Renal pelvis (tissue), 4 donors: ENCODE data around the gene RANBP3. TPM values are rescaled to one million over a fixed set of nuclear protein-coding genes. Genes with fewer than 3 reads are reported as not detected.
"Not testable (repeated sequence)": the region's sequence is repeated elsewhere in the genome, so short reads cannot be mapped to it uniquely, and the experiment has no call there.

Experiments used
- DNase-seq: peaks from one replicate; pipeline ENCODE4 v3.0.0-alpha.2; 2013
- polyA plus RNA-seq, 3 donors: library from polyadenylated mRNA; unstranded; fragments of 120-200 nt; gene quantifications; one replicate each; pipeline ENCODE4 v1.2.1, GENCODE V29; 2013; ENCODE audit not compliant: insufficient read length in 3 of 3

The RANBP3 gene
- polyA plus RNA-seq, 3 donors: 68.1 to 72.5 (median 68.3) TPM

DNA sequence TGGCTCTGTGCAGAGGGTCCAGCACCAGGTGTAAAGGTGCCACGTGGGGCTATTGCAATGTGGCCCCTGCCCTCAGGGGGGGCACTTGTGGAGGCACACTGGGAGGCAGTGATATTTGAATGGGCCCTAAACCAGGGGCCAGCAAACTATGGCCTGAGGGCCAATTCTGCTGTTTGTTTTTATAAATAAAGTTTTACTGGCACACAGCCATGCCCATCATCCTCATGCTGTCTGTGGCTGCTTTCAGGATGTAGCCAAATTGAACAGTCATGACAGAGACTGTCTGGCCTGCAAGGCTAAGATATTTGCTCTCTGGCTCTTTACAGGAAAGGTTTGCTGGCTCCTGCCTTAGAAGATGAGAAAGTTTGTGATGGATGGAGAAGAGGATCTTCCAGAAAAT is 33.9 kb upstream of the RANBP3 start:
- no peak for DNase-seq

DNA sequence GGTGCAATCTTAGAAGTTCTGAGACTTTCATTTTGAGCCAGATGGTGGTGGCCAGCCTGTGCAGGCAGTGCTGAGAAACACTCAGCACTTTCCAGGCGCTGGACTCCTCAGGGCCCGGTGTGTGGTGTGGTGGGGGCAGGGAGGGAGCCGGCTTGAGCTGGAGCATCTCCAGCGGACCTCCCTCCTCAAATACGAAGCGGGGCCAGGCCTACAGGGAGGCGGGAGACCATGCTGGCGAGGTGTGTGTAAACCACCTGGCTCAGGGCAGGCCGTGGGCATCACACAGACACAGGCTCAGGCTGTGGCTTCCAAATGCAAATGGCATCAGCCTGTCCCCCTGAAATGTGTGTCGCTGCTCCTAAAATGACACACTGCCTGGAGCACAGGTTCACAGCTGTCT is 33.3 kb upstream of the RANBP3 start:
- DNase-seq: no peak

DNA sequence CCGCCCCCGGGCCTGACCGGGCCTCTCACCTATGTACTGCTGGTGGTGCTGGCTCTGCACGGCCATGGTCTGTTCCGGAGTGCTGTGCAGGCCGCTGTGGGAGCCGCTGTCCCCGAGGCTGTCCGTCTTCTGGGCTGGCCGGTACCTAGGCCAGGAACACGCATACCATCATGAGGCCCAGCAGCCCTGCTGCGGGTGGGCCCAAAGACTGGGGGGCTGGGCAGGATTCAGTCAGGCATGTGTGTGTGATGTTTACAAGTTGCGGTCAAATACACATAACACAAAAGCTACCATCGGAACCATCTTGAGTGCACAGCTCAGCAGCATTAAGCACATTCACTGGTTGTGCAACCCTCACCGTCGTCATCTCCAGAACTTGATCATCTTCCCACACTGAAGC is 32.2 kb upstream of the RANBP3 start:
- DNase-seq: no peak

DNA sequence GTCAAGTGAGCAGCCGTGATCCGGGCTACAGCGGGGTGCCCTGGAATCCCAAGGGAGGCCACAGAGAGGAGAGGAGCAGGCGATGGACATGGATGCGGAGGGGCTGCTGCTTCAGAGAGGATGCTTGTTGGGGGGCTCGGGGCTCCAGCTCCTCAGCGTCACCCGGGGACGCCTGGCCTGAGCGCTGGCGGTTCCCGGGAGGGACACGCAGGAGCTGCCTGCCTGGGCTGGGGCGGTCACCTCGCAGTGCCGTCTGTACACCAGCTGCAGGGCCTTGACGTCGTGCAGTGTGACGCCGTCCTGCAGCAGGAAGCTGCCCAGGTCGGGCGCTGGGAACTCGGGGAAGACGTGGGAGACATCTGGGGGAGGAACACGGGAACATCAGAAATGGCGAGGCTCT is 29.9 kb upstream of the RANBP3 start:
- DNase-seq: no peak

DNA sequence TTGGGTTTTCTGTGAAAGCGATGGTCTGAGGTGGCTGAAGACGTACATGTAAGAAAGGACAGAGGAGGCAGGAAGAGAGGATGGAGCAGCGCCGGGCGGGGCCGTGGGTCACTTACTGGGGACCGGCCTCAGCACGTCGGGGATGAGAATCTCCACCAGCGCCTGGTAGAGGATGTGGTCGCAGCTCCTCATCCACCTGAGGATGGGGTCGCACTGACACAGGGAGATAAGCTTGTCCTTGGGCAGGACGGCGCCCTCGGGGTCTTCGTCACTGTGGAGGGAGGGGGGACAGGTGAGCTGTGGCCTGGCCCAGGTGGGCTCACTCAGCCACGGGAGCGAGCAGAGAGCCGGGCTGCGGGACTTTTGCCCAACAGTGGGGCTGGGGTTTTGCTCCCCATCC is 29.0 kb upstream of the RANBP3 start:
- DNase-seq: no peak

DNA sequence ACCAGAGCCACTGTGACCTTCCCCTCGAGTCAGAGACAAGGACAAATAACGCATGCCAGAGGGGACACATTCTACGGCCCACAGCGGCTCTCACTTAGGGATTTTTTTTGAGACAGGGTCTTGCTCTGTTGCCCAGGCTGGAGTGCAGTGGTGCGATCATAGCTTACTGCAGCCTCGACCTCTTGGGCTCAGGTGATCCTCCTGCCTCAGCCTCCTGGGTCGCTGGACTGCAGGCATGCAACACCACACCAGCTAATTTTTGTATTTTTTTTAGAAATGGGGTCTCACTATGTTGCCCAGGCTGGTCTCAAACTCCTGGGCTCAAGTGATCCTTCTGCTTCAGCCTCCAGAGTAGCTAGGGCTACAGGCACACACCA is 28.1 kb upstream of the RANBP3 start:
- not testable (repeated sequence) for DNase-seq

DNA sequence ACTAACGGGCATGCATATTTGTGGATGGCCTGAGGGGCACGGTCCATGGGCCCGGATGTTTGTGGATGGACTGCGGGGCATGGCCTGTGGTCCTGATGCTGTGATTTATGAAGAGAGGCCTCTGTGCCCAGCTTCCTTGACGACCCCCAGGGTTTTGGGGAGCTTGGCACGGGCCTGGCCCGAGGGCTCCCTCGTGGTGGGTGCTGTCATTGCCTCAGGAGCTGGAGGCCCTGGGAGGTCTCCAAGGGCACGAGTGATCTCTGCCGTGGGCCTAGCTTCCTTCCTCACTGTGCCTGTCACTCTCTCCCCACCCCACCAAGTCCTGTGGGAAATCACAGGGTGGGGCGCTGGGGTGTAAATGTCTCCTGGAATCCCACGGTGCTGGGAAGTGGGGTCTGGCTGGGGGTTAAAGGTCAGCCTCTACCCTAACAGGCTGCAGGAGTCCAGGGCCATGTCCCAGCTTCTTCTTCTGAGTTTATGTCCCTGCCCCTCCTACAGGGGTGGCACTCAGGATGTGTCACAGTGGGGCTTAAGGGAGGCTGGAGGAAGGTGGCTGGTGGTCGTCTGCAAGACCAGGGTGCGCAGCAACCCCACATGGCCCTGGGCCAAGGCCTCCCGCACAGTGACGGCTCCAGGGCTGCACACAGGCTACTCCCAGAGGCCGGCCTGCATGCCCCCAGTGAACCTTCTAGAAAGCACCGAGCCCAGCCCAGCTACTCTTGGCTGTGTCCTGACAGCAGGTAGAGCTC is 27.6 kb upstream of the RANBP3 start:
- no peak for DNase-seq

DNA sequence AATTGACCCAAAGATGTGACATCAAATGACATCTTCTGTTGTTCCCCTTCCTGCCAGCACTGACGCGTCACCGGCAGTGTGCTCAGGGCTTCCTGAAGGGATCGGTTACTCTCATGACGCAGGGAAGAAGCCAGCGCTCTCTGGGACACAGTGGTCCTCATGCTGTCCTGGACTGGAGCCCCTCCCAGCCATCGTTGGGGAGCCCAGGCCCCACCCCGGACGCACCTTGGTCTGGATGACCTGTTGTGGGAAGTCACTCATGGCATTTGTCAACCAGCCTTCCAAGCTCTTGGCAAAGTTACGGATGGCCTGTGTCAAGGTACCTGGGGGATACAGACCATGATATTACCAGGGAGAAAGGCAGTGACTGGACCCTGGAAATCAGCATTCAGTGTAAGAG is 26.0 kb upstream of the RANBP3 start:
- DNase-seq: no peak

DNA sequence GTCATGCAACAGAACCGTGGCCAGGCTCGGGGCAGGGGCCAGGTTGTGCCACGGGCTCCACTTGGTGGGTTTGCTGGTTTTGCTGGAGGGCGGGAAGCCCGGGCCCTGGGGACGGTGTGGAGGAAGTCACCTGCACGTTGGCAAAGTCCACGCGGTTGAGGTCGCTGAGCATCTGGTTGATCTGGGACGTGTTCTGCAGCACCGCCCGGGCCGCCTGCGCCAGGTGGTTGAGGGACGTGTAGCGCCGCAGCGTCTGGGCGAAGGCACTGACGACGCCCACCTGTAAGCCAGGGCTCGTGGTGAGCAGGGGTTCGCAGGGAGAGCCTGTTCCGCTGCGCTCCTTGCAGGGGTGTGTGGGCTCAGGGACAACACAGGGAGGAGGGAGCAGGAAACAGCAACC is 24.7 kb upstream of the RANBP3 start:
- no peak for DNase-seq

DNA sequence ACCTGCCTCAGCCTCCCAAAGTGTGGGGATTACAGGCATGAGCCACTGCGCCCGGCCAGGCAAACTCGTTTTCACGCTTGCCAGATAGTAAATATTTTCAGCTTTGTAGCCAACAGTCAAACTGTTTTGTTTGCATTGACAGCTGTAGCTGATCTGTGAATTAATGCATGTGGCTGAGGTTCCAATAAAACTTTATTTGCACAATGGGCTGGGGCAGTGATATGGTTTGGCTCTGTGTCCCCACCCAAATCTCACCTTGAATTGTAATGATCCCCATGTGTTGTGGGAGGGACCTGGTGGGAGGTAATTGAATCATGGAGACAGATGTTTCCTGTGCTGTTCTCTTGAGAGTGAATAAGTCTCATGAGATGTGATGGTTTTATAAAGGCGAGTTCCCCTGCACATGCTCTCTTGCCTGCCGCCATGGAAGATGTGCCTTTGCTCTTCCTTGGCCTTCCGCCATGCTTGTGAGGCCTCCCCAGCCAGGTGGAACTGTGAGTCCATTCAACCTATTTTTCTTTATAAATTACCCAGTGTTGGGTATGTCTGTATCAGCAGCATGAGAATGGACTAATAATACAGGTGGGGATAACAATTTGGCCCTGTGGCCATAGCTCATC is 22.4 kb upstream of the RANBP3 start:
- no peak for DNase-seq

DNA sequence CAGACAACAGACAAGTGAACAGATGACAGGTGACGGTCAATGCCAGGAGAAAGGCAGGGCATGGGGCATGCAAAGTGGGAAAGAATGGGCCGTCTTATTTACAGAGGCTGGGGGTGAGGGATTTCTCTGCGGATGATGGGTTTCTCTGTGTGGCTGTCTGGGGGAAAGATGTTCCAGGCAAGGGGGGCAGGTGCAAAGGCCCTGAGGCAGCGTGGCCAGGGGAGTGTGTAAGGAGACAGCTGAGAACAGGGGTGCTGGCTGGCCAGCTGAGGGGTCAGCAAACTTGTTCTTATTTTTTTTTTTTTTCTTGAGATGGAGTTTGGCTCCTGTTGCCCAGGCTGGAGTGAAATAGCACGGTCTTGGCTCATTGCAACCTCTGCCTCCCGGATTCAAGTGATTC is 21.8 kb upstream of the RANBP3 start:
- DNase-seq: no peak

DNA sequence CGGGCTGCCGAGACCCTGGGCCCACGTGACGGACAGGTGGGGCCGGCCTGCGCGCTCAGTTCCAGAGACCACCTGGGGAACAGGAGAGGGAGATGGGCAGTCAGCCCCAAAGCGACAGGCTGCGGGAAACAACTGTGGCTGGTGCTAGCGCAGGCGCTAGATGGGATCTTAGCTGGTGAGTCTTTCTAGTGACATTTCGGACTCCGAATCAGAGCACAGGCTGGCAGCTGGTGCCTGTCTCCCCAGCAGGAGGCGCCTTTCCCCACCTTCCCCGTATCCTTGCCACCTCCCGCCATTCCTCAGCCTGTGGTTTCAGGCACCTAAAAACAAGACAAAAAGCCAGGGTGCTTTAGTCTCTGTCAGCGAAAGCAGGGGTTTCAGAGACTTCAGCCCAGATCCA is 19.4 kb upstream of the RANBP3 start:
- no peak for DNase-seq

DNA sequence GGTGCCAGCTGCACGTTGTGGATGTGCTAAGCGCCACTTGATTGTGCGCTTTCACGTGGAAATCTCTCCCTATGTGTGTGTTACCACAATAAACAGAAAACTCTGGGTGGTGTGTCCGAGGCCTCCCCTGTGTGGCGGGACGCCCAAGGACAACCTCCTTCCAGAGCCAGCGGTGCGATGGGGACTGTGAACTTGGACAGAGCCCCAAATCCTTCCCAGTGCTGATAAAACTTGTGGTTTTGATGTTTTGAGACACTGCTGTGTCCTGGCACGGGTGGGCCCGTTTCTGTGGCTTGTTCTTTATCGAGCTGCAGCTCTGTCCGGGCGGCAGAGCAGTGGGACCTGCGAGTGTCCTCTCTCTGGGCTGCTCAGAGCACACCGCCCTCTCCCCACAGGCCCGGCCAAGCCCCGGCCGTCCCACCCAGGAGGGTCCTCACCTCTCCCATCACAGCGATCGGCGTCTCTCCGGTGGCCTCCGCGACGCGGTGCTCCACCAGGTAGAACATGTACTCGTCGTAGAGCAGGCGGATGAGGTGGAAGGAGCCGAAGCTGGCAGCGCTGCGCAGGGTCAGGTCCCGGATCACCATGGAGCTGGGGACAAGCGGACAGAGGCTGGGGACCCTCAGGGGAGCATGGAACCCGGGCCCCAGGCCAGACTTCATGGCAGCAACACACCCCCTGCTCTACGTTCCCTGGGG is 18.8 kb upstream of the RANBP3 start:
- no peak for DNase-seq

DNA sequence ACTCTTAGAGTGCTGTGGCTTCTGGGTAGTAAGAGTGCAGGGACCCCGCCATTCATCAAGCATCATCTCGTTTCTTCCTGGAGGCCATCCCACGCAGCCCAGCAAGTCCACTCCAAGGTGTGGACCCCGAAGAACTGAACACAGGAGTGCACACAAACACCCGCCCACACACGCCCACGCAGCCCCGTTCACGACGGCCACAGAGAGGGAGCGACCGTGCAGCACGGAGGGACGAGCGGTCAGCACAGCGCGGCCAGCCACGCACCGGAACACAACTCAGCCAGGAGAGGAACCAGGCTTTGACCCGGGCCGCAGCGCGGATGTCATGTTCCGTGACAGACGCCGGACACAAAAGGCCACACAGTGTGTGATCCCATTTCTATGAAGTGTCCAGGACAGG is 18.2 kb upstream of the RANBP3 start:
- no peak for DNase-seq

DNA sequence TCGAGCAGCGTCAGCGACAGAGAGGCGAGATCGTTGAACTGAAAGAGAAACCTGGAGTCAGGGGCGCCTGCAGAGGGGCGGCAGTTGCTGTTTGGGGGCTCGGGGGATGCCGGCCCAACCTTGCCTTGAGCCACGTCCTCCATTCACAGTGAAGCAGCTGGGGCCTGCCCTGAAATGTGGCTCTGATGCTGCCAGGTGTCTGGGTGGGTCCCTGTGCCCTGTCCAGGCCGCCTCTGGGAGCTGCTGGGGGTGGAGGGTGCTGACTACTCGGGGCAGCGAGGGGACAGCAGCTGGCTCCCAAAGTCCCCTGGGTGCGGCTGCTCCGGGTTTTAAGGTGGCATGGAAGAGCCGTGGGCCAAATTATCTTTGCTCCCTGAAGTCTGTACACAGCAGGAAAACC is 17.7 kb upstream of the RANBP3 start:
- no peak for DNase-seq

DNA sequence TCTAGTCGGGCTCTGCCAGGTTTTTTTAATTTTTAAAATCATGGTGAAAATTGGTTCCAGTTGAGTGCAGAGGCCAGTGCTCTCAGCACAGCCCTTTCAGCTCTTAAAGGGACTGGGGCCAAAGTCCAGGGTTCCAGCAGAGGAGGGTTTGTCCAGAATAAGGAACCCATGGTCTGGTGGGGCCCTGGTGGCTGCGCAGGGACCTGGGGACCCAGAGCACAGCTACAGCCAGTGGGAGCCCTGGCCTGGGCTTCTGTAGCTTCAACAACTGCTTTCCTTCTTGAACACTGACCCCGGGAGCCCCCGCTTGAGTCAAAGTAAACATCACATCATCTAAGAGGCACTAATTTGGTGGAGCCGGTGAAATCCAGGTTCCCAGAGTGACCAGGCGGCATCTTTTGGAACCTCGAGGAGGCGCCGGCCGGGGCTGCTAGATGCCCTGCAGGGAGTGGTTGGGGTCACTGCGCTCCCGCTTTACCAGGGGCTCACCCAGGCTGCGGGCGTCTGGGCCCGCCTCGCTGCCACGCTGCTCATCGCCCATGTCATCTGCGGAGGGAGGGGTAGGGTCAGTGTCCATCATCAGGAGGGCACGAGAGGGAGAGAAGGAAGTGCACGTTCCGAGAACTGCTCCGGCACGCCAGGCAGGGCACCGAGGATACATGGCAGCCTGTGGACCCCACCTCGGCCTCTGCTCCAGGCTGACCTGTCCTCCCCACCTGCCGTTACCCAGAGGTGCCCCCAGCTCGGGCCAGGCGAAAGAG is 16.6 kb upstream of the RANBP3 start:
- DNase-seq: no peak

DNA sequence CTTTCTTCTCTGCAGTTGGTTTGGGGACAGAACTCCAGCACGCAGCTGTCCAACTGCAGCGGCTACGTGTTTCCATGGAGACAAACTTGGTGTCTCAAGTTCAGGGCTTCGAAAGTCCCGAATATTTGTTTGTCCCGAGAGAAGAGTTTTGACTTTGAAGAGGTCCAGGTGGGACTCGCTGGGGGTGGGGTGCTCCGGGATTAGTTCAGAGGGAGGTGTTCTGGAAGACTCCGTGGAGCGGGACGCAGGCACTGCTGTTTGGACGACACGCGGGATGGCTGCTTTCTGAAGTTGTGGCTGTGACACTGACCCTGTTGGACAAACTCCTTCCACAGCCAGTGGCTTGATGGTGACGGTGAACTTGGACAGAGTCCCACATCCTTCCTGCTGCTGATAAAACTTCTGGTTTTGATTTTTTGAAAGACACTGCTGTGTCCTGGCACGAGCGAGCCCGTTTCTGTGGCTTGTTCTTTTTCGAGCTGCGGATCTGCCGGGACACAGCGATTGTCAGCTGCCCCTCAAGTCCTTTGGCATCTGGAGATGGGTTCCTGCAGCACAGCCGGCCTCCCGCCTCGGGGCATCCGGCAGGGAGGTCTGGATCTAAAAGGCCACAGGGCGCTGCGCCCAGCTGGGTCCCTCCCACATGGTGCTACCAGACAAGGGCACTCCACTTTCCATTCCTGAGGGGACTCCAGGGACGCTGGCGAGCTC is 15.9 kb upstream of the RANBP3 start:
- peak; percentile 75 for DNase-seq

DNA sequence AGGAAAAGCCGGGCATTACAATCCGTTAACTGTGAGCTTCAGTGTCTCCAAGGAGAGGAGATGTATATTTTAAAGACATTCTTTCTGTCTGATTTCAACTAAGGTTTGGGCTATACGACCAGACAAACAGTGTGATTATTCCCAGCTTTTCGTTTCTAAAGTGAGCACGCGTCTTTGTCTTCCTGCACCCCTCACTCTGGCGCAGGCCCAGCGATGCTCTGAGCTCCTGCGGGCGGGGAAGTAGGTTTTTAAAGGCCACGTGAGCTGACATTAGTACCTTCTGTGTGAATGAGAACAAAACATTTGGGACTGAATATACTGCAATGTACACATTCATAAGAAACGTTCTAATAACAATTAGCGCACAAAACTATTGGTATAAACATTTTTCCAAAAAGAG is 15.3 kb upstream of the RANBP3 start:
- DNase-seq: no peak

DNA sequence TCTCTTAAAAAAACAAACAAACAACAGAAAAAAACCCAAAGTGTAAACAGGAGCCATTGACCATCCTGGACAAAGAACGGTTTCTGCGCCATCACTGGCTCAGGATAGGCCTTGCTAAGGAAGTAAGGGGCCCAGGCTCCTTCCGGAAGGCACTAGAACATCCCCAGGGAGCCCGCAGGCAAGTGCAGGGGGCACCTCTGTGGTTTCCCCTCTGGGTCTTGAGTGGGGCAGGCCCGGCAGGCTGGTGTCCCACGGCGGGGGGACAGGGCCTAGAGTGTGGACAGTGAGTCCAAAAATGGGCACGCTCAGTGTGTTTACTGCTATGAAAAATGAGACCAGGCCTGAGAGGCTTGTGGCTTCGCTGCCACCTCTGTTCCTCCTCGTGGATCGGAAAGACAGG is 14.8 kb upstream of the RANBP3 start:
- DNase-seq: no peak

DNA sequence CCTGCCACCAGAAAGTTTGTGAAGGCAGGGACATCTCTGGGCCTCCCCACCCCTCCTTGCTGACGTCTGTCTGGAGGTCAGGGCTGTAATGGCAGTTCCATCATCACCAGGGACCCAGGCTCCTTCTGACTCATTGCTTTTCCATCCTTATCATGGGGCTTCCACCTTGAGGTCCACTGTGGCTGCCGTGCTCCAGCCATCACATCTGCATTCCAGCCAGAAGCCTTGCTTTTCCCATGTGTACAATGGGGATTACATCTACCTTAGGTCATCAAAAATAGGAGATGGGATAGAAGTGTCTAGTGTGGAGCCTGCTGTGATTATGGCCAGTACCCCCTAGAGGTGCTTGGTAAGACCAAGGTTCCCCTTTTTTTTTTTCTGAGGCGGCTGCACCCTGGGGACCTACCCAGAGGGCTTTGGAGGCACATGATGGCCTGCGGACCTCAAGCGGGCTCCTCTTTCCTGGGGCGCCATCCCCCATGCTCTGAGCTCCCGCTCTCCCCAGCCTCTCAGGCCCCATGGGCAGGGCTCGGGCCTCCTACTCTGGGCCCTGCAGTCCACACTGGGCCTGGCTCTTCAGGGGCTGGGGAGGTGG is 13.4 kb upstream of the RANBP3 start:
- no peak for DNase-seq

DNA sequence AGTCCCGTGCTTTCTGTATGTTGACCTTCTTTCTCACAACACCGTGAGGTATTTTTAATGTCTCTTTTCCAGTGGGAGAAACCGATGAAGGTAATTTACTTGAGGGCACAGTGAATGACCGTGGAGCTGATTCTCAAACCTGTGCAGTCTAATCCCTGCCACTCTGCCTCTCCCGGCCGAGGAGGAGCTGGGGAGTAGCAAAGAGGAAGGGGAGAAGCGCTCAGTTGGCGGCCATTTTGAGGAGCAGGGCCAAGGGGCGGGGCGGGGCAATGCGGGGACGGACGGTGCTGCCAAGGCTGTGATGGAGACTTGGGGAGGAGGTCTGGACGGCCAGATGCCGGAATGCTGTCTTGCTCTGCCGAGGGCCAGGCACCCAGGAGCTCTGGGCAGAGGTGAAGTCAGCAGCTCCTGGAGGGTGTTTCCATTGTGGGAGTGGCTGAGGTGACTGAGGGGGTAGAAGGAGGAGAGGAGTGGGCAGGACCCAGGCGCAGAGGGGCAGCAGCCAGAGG is 12.4 kb upstream of the RANBP3 start:
- DNase-seq: no peak
